ENCODE measurements around the gene GPA33. TPM values are rescaled to one million over a fixed set of nuclear protein-coding genes. Genes with fewer than 3 reads are reported as not detected.

The GPA33 gene
- total and polyA plus RNA-seq, 9 of the 15 experiments (the other 6 are each of a cell fraction or from before 2014, with no cell fraction given): 0.13 TPM; not detected in 8

- no peak for ATAC-seq
- no peaks in the 10 kb centered on the region; the same call in 1 of the 2 replicates for H4K20me1 ChIP-seq (replicated peaks; ENCODE audit: control insufficient read depth, insufficient read depth, low read length)
- in situ Hi-C loops (cut with MboI) (no loop called here), intact Hi-C loops (cut with micrococcal nuclease) (no loop called here)
- H3K9me3 ChIP-seq (replicated peaks; ENCODE audit: control insufficient read depth, insufficient read depth, low read depth, low read length): no peaks in the 10 kb centered on the region
- H3K9ac ChIP-seq (ENCODE audit: insufficient read depth in 1 of 2, low read depth in 2 of 2, low read length in 2 of 2): no peak overlapping the region
- no peak overlapping the region for H3K27ac ChIP-seq (ENCODE audit: extremely low read depth, low read depth, low read length)
- H3K9me1 ChIP-seq (ENCODE audit: control insufficient read depth, insufficient read depth, low read length): no peaks in the 10 kb centered on the region
- no peak overlapping the region for H3K4me3 ChIP-seq
- ChIA-PET POLR2A (interaction anchor here (0.7 to 1.9 kb wide), 3 partner anchors 9 to 15 kb away, joined by 3 to 7 read pairs (median 5); no protein-coding TSS in a partner anchor), CTCF (ENCODE audit: low intra/inter-chr PET ratio) (no interaction called here)
- H3K79me2 ChIP-seq (ENCODE audit: control insufficient read depth, insufficient read depth, low read length): no peaks in the 10 kb centered on the region
- no peak for TF ChIP-seq NFIC (IDR thresholded peaks at IDR 0.05)
- TF ChIP-seq HINFP (tag; conservative IDR thresholded peaks at IDR 0.05; ENCODE audit: low read depth): no peak
- TF ChIP-seq E2F5 (CRISPR knock-in tag; IDR thresholded peaks at IDR 0.05): no peak
- no peak for TF ChIP-seq ZBTB8A (IDR thresholded peaks at IDR 0.05; ENCODE audit: partially characterized antibody)
- no peak for TF ChIP-seq MAFG (tag; conservative IDR thresholded peaks at IDR 0.05)
- no peak for TF ChIP-seq FOXJ2 (tag; IDR thresholded peaks at IDR 0.05)
- no peak for TF ChIP-seq SIX5 (IDR thresholded peaks at IDR 0.05; ENCODE audit: borderline replicate concordance in 1 of 2, insufficient read depth in 1 of 2, low read depth in 1 of 2, low read length in 2 of 2)
- TF ChIP-seq MTF1 (CRISPR knock-in tag; IDR thresholded peaks at IDR 0.05; ENCODE audit: borderline replicate concordance): no peak
- no peak for TF ChIP-seq NUFIP1 (IDR thresholded peaks at IDR 0.05; ENCODE audit: partially characterized antibody)
- no peak for TF ChIP-seq ZBTB11 (CRISPR knock-in tag; IDR thresholded peaks at IDR 0.05)
- no peak for TF ChIP-seq MCM3 (IDR thresholded peaks at IDR 0.05)
- no peak for TF ChIP-seq CEBPB (tag; IDR thresholded peaks at IDR 0.05)
- no peak for TF ChIP-seq ZFP91 (CRISPR knock-in tag; IDR thresholded peaks at IDR 0.05)
- TF ChIP-seq BMI1 (IDR thresholded peaks at IDR 0.05; ENCODE audit: low read length): no peak
- BruUV-seq (replicated peaks): no TSS peak
- no peaks in the 10 kb centered on the region for H3K36me3 ChIP-seq (ENCODE audit: control insufficient read depth, insufficient read depth, low read length)
- WGBS (ENCODE audit: insufficient coverage, low coverage, missing lambda C conversion rate): 0% methylated on average over 3 of the region's 3 CpGs
- peaks cover 65 to 71% of the 10 kb centered on the region in 2 experiments for H3K27me3 ChIP-seq (ENCODE audit: control insufficient read depth in 2 of 2, insufficient read depth in 2 of 2, low read length in 2 of 2)
- DNase-seq (ENCODE audit: extremely low read depth in 1 of 4, low spot score in 3 of 4): no peak
- H3K4me2 ChIP-seq (ENCODE audit: insufficient read depth, low read length): no peak overlapping the region
- no peak overlapping the region for H2AFZ ChIP-seq (ENCODE audit: low read depth, low read length)
- no peaks in the 10 kb centered on the region for H3K4me1 ChIP-seq (replicated peaks in 1 of 2; ENCODE audit: control insufficient read depth in 2 of 2, insufficient read depth in 2 of 2, low read length in 2 of 2)
- no peak for FAIRE-seq
These were observed 6.3 kb downstream of the GPA33 start for GRCh38 chr1:167083871-167084270.
